Endothelial cell of umbilical vein (primary cell): ENCODE data around the gene ATXN7L1. TPM values are rescaled to one million over a fixed set of nuclear protein-coding genes. Genes with fewer than 3 reads are reported as not detected.

Experiments used
- BruUV-seq: library from RNA; stranded (reverse); fragments of 400-500 nt; replicated peaks from 2 replicates; lab custom pipeline; 2021; lab: Mats Ljungman, UMichigan
- CTCF ChIA-PET: fragments of 300-600, 350-600 bp; sonication (Branson Sonifier 250); formaldehyde crosslinking; loops from one replicate; lab custom pipeline; 2021; ENCODE audit warnings: antibody characterized with exemption, inconsistent platforms; lab: Charles Lee
- POLR2A ChIA-PET: fragments of 300-600, 350-600 bp; sonication (Branson Sonifier 250); formaldehyde crosslinking; loops from one replicate; lab custom pipeline; 2021; ENCODE audit warnings: antibody characterized with exemption, inconsistent platforms; lab: Charles Lee
- DNase-seq: peaks from one replicate; pipeline ENCODE4 v3.0.0-alpha.2; 2011; ENCODE audit warnings: low read depth, low spot score
- FAIRE-seq: peaks from 2 replicates; lab custom pipeline; 2011; peaks lifted over from hg19 to GRCh38; lab: Jason Lieb, UNC
- H2AFZ ChIP-seq: 2 replicates; pipeline ENCODE4 v1.6.0; 2012; ENCODE audit warnings: low read depth, low read length, control low read depth, inconsistent platforms
- H3K27ac ChIP-seq: 2 replicates; pipeline ENCODE4 v1.5.1; 2011; ENCODE audit warnings: low read depth, mild to moderate bottlenecking, control low read depth, low read length, moderate library complexity; ENCODE audit not compliant: insufficient read depth
- H3K27me3 ChIP-seq, 2 experiments: 2 replicates each; pipeline versions ENCODE4 v1.6.0 to v1.6.1; 2011; ENCODE audit warnings: low read length in 2 of 2, mixed read lengths in 1 of 2; ENCODE audit not compliant: control insufficient read depth in 2 of 2, insufficient read depth in 2 of 2
- H3K36me3 ChIP-seq, 2 experiments: 2 replicates in 1 of 2; 3 replicates in 1 of 2; pipeline ENCODE4 v1.5.1; 2011; ENCODE audit warnings: low read length in 2 of 2, mild to moderate bottlenecking in 1 of 2, moderate library complexity in 1 of 2; ENCODE audit not compliant: control insufficient read depth in 2 of 2, insufficient read depth in 2 of 2; ENCODE audit errors: extremely low read depth in 1 of 2
- H3K4me1 ChIP-seq: 3 replicates; pipeline ENCODE4 v1.5.1; 2011; ENCODE audit warnings: mild to moderate bottlenecking, low read length; ENCODE audit not compliant: control insufficient read depth, insufficient read depth; ENCODE audit errors: extremely low read depth
- H3K4me2 ChIP-seq: 2 replicates; pipeline ENCODE4 v1.6.1; 2011; ENCODE audit warnings: low read length, control low read depth, mixed read lengths; ENCODE audit not compliant: insufficient read depth
- H3K4me3 ChIP-seq, 3 experiments: fragments of 200-600 bp in 1 of 3; sonication (generic), shearing (Covaris generic) in 1 of 3; replicated peaks in 1 of 3; 2 replicates each; pipeline ENCODE4 v1.5.1; 2011 to 2016; ENCODE audit warnings: control low read depth in 3 of 3, low read length in 3 of 3, mild to moderate bottlenecking in 2 of 3, inconsistent platforms in 1 of 3, low read depth in 1 of 3, moderate library complexity in 1 of 3; ENCODE audit not compliant: insufficient read depth in 1 of 3
- H3K79me2 ChIP-seq: 2 replicates; pipeline ENCODE4 v1.6.0; 2012; ENCODE audit warnings: low read length, inconsistent platforms; ENCODE audit not compliant: control insufficient read depth, insufficient read depth
- H3K9ac ChIP-seq: replicated peaks from 2 replicates; pipeline ENCODE3; 2011; ENCODE audit warnings: low read length, control low read depth; ENCODE audit not compliant: insufficient read depth; ENCODE audit errors: extremely low read depth
- H3K9me1 ChIP-seq: replicated peaks from 3 replicates; pipeline ENCODE4 v1.6.0; 2011; ENCODE audit warnings: mild to moderate bottlenecking, low read length; ENCODE audit not compliant: control insufficient read depth, insufficient read depth; ENCODE audit errors: extremely low read depth
- H3K9me3 ChIP-seq: replicated peaks from 2 replicates; pipeline ENCODE4 v1.5.1; 2012; ENCODE audit warnings: low read length, inconsistent platforms; ENCODE audit not compliant: control insufficient read depth, insufficient read depth
- H4K20me1 ChIP-seq: replicated peaks from 2 replicates; pipeline ENCODE3; 2011; ENCODE audit warnings: mild to moderate bottlenecking, low read length; ENCODE audit not compliant: control insufficient read depth, insufficient read depth; ENCODE audit errors: extremely low read depth
- EZH2 ChIP-seq: IDR thresholded peaks from 2 replicates; pipeline ENCODE4 v1.6.1; 2012; ENCODE audit warnings: borderline replicate concordance, low read depth, mild to moderate bottlenecking, moderate library complexity, low read length, inconsistent platforms; ENCODE audit not compliant: severe bottlenecking
- FOS ChIP-seq: IDR thresholded peaks from 2 replicates; pipeline ENCODE4 v1.6.1; 2011; ENCODE audit warnings: mild to moderate bottlenecking, low read length, moderate library complexity, borderline replicate concordance; ENCODE audit not compliant: insufficient read depth
- GATA2 ChIP-seq: IDR thresholded peaks from 2 replicates; pipeline ENCODE4 v1.7.0; 2011; ENCODE audit warnings: low read depth, mild to moderate bottlenecking, moderate library complexity, mixed read lengths, low read length; ENCODE audit not compliant: insufficient read length, insufficient read depth
- JUN ChIP-seq: IDR thresholded peaks from 2 replicates; pipeline ENCODE4 v1.6.1; 2011; ENCODE audit warnings: borderline replicate concordance, low read depth; ENCODE audit not compliant: insufficient read length, insufficient read depth
- MYC ChIP-seq: IDR thresholded peaks from one replicate; pipeline ENCODE4 v1.6.1; 2011; ENCODE audit warnings: mild to moderate bottlenecking, low read depth, low read length
- POLR2A ChIP-seq: IDR thresholded peaks from 2 replicates; pipeline ENCODE4 v1.6.1; 2012; ENCODE audit warnings: low read depth, mild to moderate bottlenecking, control low read depth, low read length
- POLR2AphosphoS5 ChIP-seq: IDR thresholded peaks from 2 replicates; pipeline ENCODE4 v1.6.1; 2012; ENCODE audit warnings: low read depth, mild to moderate bottlenecking, control low read depth, low read length, moderate library complexity; ENCODE audit not compliant: insufficient read depth
- dilution Hi-C: fragments of 300-500 bp; cut with MboI; formaldehyde crosslinking; loops from one replicate; pipeline ENCODE4 v1.15.0; 2019; ENCODE audit warnings: low sequenced_read_pairs; ENCODE audit not compliant: extremely low pct_ligation_motif_present
- intact Hi-C: fragments of 100-400 bp; cut with micrococcal nuclease; formaldehyde crosslinking; loops from one replicate; pipeline ENCODE4 v1.10.0; 2022
- polyA plus RNA-seq, 4 experiments: library from polyadenylated mRNA; depleted of rRNA in 3 of 4; stranded (reverse) in 3 of 4; unstranded in 1 of 4; fragments of >200 nt; gene quantifications; 2 replicates each; pipeline versions ENCODE4 v1.2.1 to v1.2.3, GENCODE V29; 2011 to 2012; ENCODE audit warnings: missing spikeins in 1 of 4
- total RNA-seq: library from RNA; stranded (reverse); gene quantifications from 2 replicates; pipeline ENCODE4 v1.2.3, GENCODE V29; 2021
- TF ChIP-seq, protein P1 (sequence below): IDR thresholded peaks from 2 replicates; pipeline ENCODE4 v1.6.1; 2011; ENCODE audit not compliant: insufficient read depth, insufficient read length
- TF ChIP-seq, protein P2 (sequence below), 2 donors: IDR thresholded peaks; 1 replicate in 1 of 2; 2 replicates in 1 of 2; pipeline ENCODE4 v1.5.1; 2011; ENCODE audit warnings: low read length in 2 of 2, mild to moderate bottlenecking in 2 of 2, moderate library complexity in 2 of 2, control low read depth in 1 of 2, inconsistent platforms in 1 of 2, low read depth in 1 of 2; ENCODE audit not compliant: insufficient read depth in 1 of 2; ENCODE audit errors: extremely low read depth in 1 of 2

ATXN7L1 gene
- total and polyA plus RNA-seq, 2 donors (not counting 3 experiments of a cell fraction or from before 2014, with no cell fraction given), result 4.6 to 15.6 TPM

DNA sequence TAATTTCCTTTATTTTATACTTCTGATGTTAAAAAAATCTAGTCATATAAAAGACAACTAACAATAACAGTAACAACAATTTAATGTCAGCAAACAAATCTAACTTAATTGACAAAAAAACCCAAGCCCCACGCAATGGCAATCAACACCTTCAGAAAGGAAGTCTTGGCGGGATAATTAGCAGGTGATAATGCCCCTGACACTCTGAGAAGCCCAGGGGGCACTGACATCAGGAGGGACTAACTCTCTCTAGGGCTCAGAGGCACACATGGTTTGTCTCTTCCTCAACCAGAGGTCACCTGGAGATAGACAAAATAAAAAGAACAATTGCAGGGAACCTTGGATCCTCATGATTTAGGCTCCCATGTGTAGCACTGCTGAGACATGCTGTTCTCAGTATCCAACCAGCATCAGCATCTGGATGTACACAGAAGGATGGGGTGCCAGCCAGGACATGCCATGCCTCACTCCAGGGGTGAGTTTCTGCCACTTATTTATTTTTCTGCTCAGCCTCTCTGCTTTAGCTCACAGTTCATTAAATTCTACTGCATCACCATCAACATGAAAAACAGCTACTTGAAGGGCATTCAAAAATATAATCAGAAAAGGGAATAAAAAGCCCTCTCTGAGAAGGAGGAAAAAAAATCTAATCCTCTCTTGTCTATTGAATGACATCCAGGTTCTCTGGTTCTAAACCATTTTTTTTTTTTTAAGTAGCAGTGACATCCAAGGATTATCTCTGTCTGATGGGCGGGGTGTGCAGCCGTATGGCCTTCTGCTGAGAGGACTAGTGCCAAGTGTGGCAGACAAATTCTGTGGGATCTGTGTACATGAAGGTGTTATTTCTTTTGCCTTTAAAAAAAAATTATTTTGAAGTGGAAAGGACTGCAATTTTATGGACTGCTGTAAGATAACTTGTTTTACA is 96.3 kb downstream of the ATXN7L1 start:
- H3K36me3 ChIP-seq, result no peaks in the 10 kb centered on the region
- H3K27ac ChIP-seq, result no peak overlapping the region
- no TSS peak for BruUV-seq
- H3K9me3 ChIP-seq, result no peaks in the 10 kb centered on the region
- intact Hi-C loops (no loop called here), dilution Hi-C loops (no loop called here)
- H4K20me1 ChIP-seq, result no peaks in the 10 kb centered on the region
- H3K79me2 ChIP-seq, result no peaks in the 10 kb centered on the region
- no peak overlapping the region for H3K9ac ChIP-seq
- no peak overlapping the region for H3K4me3 ChIP-seq
- H2AFZ ChIP-seq, result no peak overlapping the region
- POLR2A ChIA-PET, result no interaction called here
- no peak overlapping the region for H3K4me2 ChIP-seq
- no peak for TF ChIP-seq POLR2AphosphoS5
- no peak for TF ChIP-seq JUN
- no peak for TF ChIP-seq MYC
- TF ChIP-seq GATA2, result no peak
- TF ChIP-seq, protein P1, sequence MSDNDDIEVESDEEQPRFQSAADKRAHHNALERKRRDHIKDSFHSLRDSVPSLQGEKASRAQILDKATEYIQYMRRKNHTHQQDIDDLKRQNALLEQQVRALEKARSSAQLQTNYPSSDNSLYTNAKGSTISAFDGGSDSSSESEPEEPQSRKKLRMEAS, result no peak
- TF ChIP-seq FOS, result no peak
- TF ChIP-seq POLR2A, result no peak
- TF ChIP-seq, protein P2, sequence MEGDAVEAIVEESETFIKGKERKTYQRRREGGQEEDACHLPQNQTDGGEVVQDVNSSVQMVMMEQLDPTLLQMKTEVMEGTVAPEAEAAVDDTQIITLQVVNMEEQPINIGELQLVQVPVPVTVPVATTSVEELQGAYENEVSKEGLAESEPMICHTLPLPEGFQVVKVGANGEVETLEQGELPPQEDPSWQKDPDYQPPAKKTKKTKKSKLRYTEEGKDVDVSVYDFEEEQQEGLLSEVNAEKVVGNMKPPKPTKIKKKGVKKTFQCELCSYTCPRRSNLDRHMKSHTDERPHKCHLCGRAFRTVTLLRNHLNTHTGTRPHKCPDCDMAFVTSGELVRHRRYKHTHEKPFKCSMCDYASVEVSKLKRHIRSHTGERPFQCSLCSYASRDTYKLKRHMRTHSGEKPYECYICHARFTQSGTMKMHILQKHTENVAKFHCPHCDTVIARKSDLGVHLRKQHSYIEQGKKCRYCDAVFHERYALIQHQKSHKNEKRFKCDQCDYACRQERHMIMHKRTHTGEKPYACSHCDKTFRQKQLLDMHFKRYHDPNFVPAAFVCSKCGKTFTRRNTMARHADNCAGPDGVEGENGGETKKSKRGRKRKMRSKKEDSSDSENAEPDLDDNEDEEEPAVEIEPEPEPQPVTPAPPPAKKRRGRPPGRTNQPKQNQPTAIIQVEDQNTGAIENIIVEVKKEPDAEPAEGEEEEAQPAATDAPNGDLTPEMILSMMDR (IDR thresholded peaks at IDR 0.05; ENCODE audit: extremely low read depth in 1 of 2, insufficient read depth in 1 of 2, low read depth in 1 of 2, low read length in 2 of 2), result no peak
- no peak for TF ChIP-seq EZH2
- no peaks in the 10 kb centered on the region for H3K9me1 ChIP-seq
- DNase-seq (no peak), FAIRE-seq (no peak)
- no peaks in the 10 kb centered on the region for H3K27me3 ChIP-seq
- H3K4me1 ChIP-seq, result peaks cover 21% of the 10 kb centered on the region
- CTCF ChIA-PET, result no interaction called here
